CD1c-positive myeloid dendritic cell (primary cell): Measurements from ENCODE around the gene CAPZB.

Experiments
- DNase-seq: peaks from one replicate; pipeline ENCODE4 v3.0.0-alpha.2; 2016; ENCODE audit errors: extremely low spot score

Gene CAPZB

GRCh38 chr1:19468397-19468956 lies 16.9 kb downstream of the CAPZB start:
- peak; percentile 73 for DNase-seq

GRCh38 chr1:19467199-19468187 lies 17.8 kb downstream of the CAPZB start:
- no peak for DNase-seq

DNA sequence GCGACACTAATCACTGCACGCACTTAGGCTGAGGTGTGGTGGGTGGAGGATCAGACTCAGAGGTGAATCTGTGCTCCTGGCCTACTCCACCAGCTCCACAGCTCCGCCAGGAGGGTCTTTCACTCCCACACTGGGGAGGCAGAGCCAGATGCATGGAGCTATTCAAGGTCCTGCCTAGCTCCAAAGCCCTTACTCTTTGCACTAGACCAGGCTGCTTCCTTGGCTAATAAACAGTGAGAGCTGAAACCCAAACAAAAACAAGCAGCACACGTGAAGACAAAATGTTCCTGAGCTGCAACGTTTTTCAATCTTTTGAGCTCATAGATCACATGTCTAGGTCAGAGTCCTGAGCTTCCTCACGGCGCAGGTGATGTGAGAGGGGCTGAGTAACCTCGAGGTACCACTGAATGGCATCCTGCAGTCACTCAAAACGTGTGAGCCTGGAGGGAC lies 19.2 kb downstream of the CAPZB start:
- no peak for DNase-seq

DNA sequence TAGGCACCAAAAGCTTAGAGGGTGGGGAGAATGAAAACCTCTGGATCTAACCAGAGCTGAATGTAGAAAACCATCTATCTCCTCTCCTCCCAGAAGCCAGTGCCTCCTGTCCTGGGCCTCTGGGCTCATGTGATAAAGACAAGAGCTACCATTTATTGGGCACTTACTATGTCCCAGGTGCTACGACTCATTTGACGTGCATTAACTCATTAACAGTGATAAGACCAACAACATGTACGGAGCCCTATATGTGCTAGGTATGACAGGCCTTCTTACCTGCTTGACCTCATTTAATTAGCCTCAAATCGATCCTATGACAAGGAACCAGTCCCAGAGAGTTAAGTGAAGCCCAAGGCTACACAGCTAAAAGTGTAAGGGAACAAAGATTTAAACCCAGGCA lies 19.7 kb downstream of the CAPZB start:
- no peak for DNase-seq

DNA sequence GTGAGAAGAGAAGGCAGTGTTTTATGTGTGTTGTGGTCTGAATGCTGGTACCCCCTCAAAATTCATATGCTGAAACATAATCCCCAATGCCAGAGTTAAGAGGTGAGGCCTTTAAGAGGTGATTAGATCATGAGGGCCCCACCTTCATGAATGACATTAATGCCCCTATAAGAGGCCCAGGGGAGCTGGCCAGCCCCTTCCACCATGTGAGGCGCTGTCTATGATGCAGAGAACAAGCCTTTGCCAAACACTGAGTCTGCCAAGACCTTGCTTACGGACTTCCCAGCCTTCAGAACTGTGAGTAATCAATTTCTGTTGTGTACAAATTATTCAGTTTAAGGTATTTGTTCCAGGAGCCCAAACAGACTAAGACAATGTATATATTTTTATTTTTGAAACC lies 20.2 kb downstream of the CAPZB start:
- no peak for DNase-seq

GRCh38 chr1:19464696-19465095 lies 20.6 kb downstream of the CAPZB start:
- DNase-seq, result no peak

GRCh38 chr1:19463504-19463803 lies 21.9 kb downstream of the CAPZB start:
- no peak for DNase-seq

GRCh38 chr1:19462781-19463503 lies 22.4 kb downstream of the CAPZB start:
- DNase-seq, result peak; percentile 50

GRCh38 chr1:19461220-19461554 lies 24.2 kb downstream of the CAPZB start:
- no peak for DNase-seq

- DNase-seq, result no peak
Observed at GRCh38 chr1:19460535-19461219, 24.7 kb downstream of the CAPZB start.

DNA sequence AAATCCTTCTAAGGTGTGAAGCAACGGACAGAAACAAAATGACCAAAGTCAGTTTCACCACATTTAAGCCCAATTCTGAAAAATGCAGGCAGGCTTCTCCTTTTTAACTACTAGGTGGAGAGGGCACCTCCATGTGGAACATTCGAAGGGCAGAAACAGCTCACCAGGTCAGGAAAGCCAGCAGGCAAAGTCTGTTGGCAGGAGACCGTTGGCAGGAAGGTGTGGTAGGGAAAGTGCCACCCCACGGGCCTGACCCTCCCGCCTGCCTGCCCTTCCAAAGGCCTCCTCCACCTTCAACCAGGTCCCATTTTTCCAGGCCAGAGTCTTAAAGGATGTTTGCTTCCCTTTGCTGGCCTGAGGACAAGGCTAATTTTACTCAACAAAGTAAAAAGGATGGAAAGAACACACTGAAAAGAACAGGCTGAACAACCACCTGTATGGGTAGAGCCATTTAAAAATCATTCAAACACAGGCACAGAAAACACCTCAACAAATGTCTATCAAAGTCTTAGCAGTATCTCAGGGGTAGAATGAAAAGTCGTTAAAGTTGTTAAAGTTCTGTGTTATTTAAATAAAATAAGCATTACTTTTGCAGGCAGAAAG lies 26.4 kb downstream of the CAPZB start:
- no peak for DNase-seq

- peak; percentile 42 for DNase-seq
Observed at GRCh38 chr1:19457607-19458006, 27.7 kb downstream of the CAPZB start.

- no peak for DNase-seq
Observed at GRCh38 chr1:19456968-19457441, 28.3 kb downstream of the CAPZB start.

DNA sequence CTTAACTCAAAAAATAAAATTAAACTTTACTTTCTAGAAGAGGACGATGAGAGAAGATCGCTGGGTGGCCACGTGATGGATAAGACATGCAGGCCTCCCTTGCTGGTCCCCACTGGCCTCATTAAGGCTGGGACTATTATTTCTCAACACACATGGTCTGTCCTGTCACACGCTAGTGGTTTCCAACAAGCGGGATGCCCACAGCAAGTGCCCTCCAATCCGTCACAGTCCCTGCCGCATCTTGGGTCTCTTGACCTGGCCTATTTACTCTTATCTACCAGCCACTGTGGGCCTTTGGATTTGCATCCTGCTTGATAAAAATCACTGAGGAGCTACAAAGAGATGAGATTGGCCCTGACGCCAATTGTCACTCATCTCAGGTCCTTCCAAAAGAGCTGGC lies 30.0 kb downstream of the CAPZB start:
- no peak for DNase-seq

DNA sequence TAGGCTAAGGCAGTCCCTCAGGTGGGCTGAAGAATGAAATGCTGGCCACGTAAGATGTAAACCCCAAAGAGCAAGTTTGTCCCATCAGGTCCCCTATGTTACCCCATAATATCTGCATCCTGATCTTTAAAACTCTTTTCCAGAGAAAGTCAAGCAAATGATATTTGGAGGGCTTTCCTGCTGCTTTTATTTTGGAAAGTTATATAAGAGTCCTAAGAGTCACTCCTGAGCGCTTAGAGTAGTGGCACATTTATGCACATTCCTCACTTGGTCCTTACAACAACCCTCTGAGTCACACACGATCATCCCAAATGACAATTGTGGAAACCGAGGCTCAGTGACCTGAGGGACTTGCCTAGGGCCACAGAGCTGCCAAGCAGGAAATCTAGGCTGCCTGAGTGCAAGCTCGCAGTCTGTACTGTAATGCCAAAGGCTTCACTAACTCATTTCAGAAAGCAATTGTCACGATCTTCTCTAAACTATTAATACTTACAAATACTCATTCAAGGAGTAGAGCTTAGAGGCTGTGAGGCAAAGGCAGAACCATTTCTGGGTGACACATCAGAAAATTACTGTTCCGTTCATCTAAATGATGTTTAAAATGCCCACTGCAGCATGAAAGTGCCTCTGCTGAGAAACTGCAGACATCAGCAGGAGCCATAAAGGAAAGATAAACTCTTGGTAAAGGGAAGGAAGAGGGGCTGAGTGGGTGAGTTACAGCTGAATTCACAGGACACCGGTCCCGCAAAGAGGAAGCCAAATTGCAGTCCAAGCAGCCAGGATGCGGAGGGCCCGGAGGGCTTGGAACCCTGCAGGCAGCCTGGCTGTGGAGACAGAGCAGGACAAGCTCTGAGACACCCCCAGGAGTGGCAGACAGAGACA lies 30.8 kb downstream of the CAPZB start:
- peak; percentile 75 for DNase-seq

GRCh38 chr1:19453741-19454201 lies 31.6 kb downstream of the CAPZB start:
- peak; percentile 53 for DNase-seq

- DNase-seq, result no peak
Observed at GRCh38 chr1:19452221-19452663, 33.1 kb downstream of the CAPZB start.

DNA sequence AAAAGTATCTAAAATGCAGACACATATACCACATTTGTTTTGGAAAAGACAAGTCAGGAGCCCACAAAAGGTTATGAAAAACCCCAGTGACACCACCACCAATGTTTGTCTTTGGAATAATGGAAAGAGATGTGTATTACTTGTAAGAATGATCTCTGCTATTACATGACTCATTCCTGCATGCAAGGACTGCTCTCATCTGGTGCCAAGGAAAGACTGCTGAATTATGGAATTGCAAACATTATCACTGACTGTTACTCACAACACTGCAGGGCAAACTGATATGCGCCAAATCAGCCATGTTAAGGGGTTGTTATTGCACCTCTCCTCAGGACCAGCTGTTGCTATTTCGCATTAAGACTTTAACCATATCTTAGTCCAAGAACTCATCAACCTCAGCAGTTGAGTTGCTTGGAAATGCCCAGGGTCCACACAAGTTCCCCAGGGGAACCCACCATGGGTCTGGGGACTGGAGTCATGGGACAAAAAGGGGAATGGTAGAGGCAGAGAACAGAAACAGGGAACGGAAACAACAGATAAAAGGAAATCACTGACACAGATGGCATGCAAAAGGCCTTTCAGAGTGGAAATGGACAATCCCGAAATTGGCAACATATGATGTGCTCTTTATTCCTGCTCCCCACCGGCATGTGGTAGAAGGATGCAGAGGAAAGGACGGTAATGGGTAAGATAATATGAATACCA lies 34.4 kb downstream of the CAPZB start:
- peak; percentile 31 for DNase-seq

- no peak for DNase-seq
Observed at GRCh38 chr1:19449454-19450228, 35.7 kb downstream of the CAPZB start.
